ENCODE results near the gene VCL. TPM values are rescaled to one million over a fixed set of nuclear protein-coding genes. Genes with fewer than 3 reads are reported as not detected.

Gene VCL
- total RNA-seq, 4 donors from 2014 or later = 54.8 to 92.9 (median 64.7) TPM

DNA sequence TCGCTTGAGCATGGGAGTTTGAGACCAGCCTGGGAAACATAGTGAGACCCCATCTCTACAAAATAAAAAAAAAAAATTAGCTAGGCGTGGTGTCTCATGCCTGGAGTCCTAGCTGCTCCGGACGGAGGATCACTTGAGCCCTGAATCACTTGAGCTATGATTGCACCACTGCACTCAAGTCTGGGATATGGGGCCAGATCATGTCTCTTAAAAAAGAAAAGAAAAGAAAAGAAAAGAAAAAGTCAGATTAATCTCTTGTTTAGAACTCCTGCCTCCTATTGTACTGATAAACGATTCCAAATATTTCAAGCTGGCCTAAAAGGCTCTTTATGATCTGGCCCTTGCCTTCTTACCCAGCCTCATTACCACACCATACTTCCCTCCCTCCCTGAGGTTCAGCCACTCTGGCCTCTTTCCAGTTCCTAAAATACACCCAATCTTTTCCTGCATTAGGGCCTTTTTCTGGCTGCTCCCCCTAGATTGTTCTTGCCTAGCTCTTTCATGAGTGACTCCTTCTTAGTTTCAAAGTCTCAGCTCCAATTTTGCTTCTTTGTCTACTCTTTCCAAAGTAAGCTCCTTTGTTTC lies 41.7 kb downstream of the VCL start:
- 62% methylated on average over 5 of the region's 5 CpGs for WGBS
- peaks cover 28% of the 10 kb centered on the region for H3K4me1 ChIP-seq
- H3K27ac ChIP-seq = peak overlapping the region; percentile 64

DNA sequence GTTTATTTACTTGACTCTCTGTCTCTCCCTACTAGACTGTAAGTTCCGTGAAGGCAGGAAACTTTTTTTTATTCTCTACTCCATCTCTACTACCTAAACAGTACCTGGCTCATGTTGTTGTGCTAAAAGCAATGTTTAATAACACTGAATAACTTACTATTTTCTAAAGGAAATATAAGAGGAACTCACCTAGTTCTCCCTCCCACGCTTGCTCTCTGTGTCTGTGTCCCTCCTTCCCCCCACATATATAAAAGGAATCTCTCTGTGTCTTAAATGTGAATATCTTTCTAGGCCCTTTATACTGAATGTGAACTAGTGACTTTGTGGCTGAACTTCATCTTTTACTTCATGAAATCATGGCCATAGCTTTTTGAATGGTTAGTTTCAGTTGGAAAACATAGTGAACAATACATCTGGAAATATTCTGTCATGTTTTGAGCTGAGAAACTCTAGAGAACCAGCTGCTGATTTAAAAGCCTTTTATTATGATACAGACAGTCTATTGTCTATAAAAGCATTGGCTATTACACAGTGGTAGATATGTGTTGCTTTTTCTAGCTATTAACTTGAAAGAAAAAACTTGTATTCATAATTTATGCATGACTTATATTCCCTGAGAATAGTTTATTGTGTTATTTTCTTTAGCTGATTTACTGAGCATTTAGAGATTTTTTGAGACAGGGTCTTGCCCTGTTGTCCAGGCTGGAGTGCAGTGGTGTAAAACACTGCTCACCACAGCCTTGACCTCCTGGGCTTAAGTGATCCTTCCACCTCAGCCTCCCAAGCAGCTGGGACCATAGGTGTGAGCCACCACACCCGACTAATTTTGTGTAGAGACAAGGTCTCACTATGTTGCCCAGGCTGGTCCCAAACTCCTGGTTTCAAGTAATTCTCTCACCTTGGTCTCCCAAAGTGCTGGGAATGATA lies 42.5 kb downstream of the VCL start:
- H3K4me1 ChIP-seq = peaks cover 25% of the 10 kb centered on the region
- no peaks in the 10 kb centered on the region for H3K27me3 ChIP-seq
- DNase-seq (ENCODE audit: low spot score in 2 of 2) = no peak
- H3K27ac ChIP-seq = peak overlapping the region; percentile 64
- no peak overlapping the region for H3K4me3 ChIP-seq
- no peaks in the 10 kb centered on the region for H3K9me3 ChIP-seq
- peaks cover 11% of the 10 kb centered on the region for H3K36me3 ChIP-seq
- TF ChIP-seq POLR2A (IDR thresholded peaks at IDR 0.05) (no peak), POLR2AphosphoS5 (IDR thresholded peaks at IDR 0.05) (no peak), EP300 (IDR thresholded peaks at IDR 0.05) (no peak)
- TF ChIP-seq, protein P1, sequence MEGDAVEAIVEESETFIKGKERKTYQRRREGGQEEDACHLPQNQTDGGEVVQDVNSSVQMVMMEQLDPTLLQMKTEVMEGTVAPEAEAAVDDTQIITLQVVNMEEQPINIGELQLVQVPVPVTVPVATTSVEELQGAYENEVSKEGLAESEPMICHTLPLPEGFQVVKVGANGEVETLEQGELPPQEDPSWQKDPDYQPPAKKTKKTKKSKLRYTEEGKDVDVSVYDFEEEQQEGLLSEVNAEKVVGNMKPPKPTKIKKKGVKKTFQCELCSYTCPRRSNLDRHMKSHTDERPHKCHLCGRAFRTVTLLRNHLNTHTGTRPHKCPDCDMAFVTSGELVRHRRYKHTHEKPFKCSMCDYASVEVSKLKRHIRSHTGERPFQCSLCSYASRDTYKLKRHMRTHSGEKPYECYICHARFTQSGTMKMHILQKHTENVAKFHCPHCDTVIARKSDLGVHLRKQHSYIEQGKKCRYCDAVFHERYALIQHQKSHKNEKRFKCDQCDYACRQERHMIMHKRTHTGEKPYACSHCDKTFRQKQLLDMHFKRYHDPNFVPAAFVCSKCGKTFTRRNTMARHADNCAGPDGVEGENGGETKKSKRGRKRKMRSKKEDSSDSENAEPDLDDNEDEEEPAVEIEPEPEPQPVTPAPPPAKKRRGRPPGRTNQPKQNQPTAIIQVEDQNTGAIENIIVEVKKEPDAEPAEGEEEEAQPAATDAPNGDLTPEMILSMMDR (IDR thresholded peaks at IDR 0.05) = no peak
- WGBS = 79% methylated on average over 3 of the region's 3 CpGs

More for the DNA sequence above, 41.7 kb downstream of the VCL start:
- H3K4me3 ChIP-seq = no peak overlapping the region
- peaks cover 7% of the 10 kb centered on the region for H3K36me3 ChIP-seq
- DNase-seq (ENCODE audit: low spot score in 2 of 2) = no peak
- no peak for TF ChIP-seq POLR2A (IDR thresholded peaks at IDR 0.05)
- TF ChIP-seq POLR2AphosphoS5 (IDR thresholded peaks at IDR 0.05) = no peak
- no peak for TF ChIP-seq EP300 (IDR thresholded peaks at IDR 0.05)
- TF ChIP-seq, protein P1 (IDR thresholded peaks at IDR 0.05) = no peak
- no peaks in the 10 kb centered on the region for H3K27me3 ChIP-seq
- H3K9me3 ChIP-seq = no peaks in the 10 kb centered on the region

DNA sequence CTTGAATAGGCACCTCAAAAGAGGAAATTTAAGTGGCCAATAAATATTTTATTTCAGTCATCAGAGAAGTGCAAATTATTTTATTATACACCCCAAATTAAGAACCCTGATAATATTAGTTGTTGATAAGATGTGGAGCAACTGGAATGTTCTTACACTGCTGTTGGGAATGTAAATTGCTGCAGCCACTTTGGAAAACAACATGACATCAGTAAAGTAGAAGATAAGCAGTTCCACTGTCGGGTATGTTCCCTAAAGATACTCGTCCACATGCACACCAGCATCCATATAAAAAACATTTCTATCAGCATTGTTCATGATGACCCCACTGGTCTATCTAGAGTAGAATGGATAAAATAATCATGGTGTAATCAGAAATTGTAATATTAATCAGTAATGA lies 46.5 kb downstream of the VCL start:
- H3K27me3 ChIP-seq = no peaks in the 10 kb centered on the region
- 95% methylated on average over 2 of the region's 2 CpGs for WGBS
- H3K4me1 ChIP-seq = peaks cover 26% of the 10 kb centered on the region
- DNase-seq (ENCODE audit: low spot score in 2 of 2) = no peak
- H3K9me3 ChIP-seq = no peaks in the 10 kb centered on the region
- H3K36me3 ChIP-seq = peaks cover 7% of the 10 kb centered on the region
- no peak overlapping the region for H3K4me3 ChIP-seq
- TF ChIP-seq POLR2AphosphoS5 (IDR thresholded peaks at IDR 0.05) (no peak), EP300 (IDR thresholded peaks at IDR 0.05) (no peak), POLR2A (IDR thresholded peaks at IDR 0.05) (no peak)
- TF ChIP-seq, protein P1 (IDR thresholded peaks at IDR 0.05) = no peak
- no peak overlapping the region for H3K27ac ChIP-seq

- peaks cover 7% of the 10 kb centered on the region for H3K36me3 ChIP-seq
- H3K27ac ChIP-seq = peak overlapping the region; percentile 69
- peaks cover 15% of the 10 kb centered on the region for H3K4me1 ChIP-seq
- TF ChIP-seq POLR2AphosphoS5 (IDR thresholded peaks at IDR 0.05) (no peak), EP300 (IDR thresholded peaks at IDR 0.05) (no peak)
- no peak for DNase-seq (ENCODE audit: low spot score in 2 of 2)
- WGBS = 52% methylated on average over 2 of the region's 2 CpGs
- H3K27me3 ChIP-seq = no peaks in the 10 kb centered on the region
- no peaks in the 10 kb centered on the region for H3K9me3 ChIP-seq
- no peak overlapping the region for H3K4me3 ChIP-seq
Measured at GRCh38 chr10:74047304-74047703, 49.4 kb downstream of the VCL start.

DNA sequence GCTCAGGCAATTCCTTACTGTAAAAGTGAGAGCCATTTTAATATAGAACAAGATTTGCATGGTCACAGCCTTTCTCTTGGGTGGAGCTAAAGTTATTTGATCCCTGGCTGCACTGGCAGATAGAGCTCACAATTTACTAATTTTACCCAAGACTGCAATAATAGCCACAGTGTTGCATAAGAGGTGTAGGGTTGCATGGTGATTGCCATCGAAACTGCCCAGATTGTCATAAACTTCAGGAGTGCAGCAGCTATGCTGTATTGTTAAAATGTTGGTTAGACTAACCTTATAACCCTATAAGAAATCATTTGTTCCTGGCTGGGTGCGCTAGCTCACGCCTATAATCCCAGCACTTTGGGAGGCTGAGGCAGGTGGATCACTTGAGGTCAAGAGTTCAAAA lies 50.0 kb downstream of the VCL start:
- 94% methylated on average over 3 of the region's 3 CpGs for WGBS
- H3K4me1 ChIP-seq = peaks cover 15% of the 10 kb centered on the region

More for the DNA sequence above, 50.0 kb downstream of the VCL start:
- no peak overlapping the region for H3K4me3 ChIP-seq
- no peak for DNase-seq (ENCODE audit: low spot score in 2 of 2)
- TF ChIP-seq EP300 (IDR thresholded peaks at IDR 0.05) (no peak), POLR2A (IDR thresholded peaks at IDR 0.05) (no peak), POLR2AphosphoS5 (IDR thresholded peaks at IDR 0.05) (no peak)
- TF ChIP-seq, protein P1 (IDR thresholded peaks at IDR 0.05) = no peak
- no peaks in the 10 kb centered on the region for H3K27me3 ChIP-seq
- no peaks in the 10 kb centered on the region for H3K9me3 ChIP-seq
- H3K27ac ChIP-seq = peak overlapping the region; percentile 69
- H3K36me3 ChIP-seq = peaks cover 7% of the 10 kb centered on the region

All from suprapubic skin (tissue), 4 donors.